ENCODE results near the gene GAB1. TPM values are rescaled to one million over a fixed set of nuclear protein-coding genes. Genes with fewer than 3 reads are reported as not detected.

Gene GAB1
- total RNA-seq (2022), result 5.9 and 7.6 TPM in 2 replicates
- Bru-seq, nascent RNA, result percentile 58 among the genes with signal in this experiment
- percentile 52 among the genes with signal in this experiment for BruChase-seq, experiment 1, labeled RNA remaining after a 6-hour chase
- BruChase-seq, experiment 2, labeled RNA remaining after a 2-hour chase, result percentile 63 among the genes with signal in this experiment
- long read RNA-seq, partial matches to known transcripts, result 1 of 2 reads
- long read RNA-seq, other reads (novel, unspliced or antisense), result 1 of 2 reads

DNA sequence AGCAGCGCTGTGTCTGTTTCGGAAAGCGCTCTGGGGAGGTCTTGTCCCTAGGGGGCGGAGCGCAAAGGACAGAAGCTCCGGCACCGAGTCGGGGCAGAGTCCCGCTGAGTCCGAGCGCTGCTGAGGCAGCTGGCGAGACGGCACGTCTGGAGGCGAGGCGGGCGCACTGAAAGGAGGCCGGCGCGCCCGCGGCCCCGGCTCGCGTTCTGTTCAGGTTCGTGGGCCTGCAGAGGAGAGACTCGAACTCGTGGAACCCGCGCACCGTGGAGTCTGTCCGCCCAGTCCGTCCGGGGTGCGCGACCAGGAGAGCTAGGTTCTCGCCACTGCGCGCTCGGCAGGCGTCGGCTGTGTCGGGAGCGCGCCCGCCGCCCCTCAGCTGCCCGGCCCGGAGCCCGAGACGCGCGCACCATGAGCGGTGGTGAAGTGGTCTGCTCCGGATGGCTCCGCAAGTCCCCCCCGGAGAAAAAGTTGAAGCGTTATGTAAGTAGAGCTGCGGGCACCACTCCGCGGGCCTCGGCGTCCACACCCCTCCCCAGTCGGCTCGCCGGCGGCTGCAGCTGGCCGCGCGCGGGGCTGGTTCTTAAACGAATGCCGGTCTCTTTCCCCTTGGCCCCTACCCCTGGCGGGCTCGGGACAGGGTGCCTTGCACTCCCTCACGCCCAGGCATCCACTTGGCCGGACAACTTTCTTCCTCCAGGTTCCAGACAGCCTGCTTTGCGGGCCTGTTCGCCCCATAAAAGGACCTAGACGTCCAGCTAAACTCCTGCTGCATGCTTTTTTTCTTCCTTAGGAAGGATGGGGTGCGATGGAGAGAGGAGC is at the start of gene GAB1:
TSS of gene GAB1 (plus strand) at position 96 of the 819 bp plus-strand sequence. CDS start at position 409, 313 bp downstream.
- POLR2A ChIA-PET, result interaction anchor here (0.6 to 6.0 kb wide), 32 partner anchors 10 to 178 kb away, joined by 3 to 66 read pairs (median 4); no protein-coding TSS in a partner anchor
- TF ChIP-seq, protein P1, sequence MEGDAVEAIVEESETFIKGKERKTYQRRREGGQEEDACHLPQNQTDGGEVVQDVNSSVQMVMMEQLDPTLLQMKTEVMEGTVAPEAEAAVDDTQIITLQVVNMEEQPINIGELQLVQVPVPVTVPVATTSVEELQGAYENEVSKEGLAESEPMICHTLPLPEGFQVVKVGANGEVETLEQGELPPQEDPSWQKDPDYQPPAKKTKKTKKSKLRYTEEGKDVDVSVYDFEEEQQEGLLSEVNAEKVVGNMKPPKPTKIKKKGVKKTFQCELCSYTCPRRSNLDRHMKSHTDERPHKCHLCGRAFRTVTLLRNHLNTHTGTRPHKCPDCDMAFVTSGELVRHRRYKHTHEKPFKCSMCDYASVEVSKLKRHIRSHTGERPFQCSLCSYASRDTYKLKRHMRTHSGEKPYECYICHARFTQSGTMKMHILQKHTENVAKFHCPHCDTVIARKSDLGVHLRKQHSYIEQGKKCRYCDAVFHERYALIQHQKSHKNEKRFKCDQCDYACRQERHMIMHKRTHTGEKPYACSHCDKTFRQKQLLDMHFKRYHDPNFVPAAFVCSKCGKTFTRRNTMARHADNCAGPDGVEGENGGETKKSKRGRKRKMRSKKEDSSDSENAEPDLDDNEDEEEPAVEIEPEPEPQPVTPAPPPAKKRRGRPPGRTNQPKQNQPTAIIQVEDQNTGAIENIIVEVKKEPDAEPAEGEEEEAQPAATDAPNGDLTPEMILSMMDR (IDR thresholded peaks at IDR 0.05; ENCODE audit: unreplicated experiment), result no peak
- no peaks in the 10 kb centered on the region for H3K9me3 Mint-ChIP-seq (ENCODE audit: unreplicated experiment)
- peaks cover 21% of the 10 kb centered on the region for H3K4me1 Mint-ChIP-seq (ENCODE audit: insufficient read depth, unreplicated experiment)
- intact Hi-C loops (cut with micrococcal nuclease), result loop anchor here (2.0 to 5.0 kb wide), 3 partner anchors 60 to 146 kb away; no protein-coding TSS in a partner anchor
- DNase-seq (ENCODE audit: unreplicated experiment), result peak; percentile 79
- CTCF ChIA-PET, result interaction anchor here (0.7 to 2.2 kb wide), 18 partner anchors 7 to 352 kb away, joined by 3 to 7 read pairs (median 4); no protein-coding TSS in a partner anchor
- H3K4me3 Mint-ChIP-seq (ENCODE audit: unreplicated experiment), result peak within 1 kb of the TSS; percentile 84
- H3K27ac Mint-ChIP-seq (ENCODE audit: low read depth, unreplicated experiment), result peak within 1 kb of the TSS; percentile 66
- H3K27me3 Mint-ChIP-seq (ENCODE audit: insufficient read depth, unreplicated experiment), result no peaks in the 10 kb centered on the region
- H3K36me3 Mint-ChIP-seq (ENCODE audit: insufficient read depth, unreplicated experiment), result peaks cover 6% of the 10 kb centered on the region
- no TSS peak for BruUV-seq (replicated peaks)

DNA sequence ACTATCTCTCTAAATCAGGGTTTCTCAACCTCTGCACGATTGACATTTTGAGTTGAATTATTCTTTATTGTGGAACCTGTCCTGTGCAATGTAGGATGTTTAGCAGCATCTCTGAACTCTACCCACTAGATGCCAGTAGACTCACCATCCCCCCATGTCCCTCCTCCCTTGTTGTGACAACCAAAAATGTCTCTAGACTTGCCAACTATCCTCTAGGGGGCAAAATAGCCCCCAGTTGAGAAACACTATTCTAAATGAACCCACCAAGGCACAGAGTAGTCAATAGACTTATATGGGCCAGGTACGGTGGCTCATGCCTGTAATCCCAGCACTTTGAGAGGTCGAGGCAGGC is 49.1 kb upstream of the GAB1 start:
- H3K27me3 Mint-ChIP-seq (ENCODE audit: insufficient read depth, unreplicated experiment), result no peaks in the 10 kb centered on the region
- POLR2A ChIA-PET, result interaction anchor here (0.9 to 1.6 kb wide), 4 partner anchors 33 to 58 kb away, joined by 3 to 8 read pairs (median 6); partner anchors contain the start of gene GAB1
- H3K4me3 Mint-ChIP-seq (ENCODE audit: unreplicated experiment), result no peak overlapping the region
- no peaks in the 10 kb centered on the region for H3K9me3 Mint-ChIP-seq (ENCODE audit: unreplicated experiment)
- DNase-seq (ENCODE audit: unreplicated experiment), result no peak
- CTCF ChIA-PET, result no interaction called here
- BruUV-seq (replicated peaks), result no TSS peak
- H3K4me1 Mint-ChIP-seq (ENCODE audit: insufficient read depth, unreplicated experiment), result peaks cover 17% of the 10 kb centered on the region
- TF ChIP-seq, protein P1 (IDR thresholded peaks at IDR 0.05; ENCODE audit: unreplicated experiment), result no peak
- H3K27ac Mint-ChIP-seq (ENCODE audit: low read depth, unreplicated experiment), result peak overlapping the region; percentile 81
- intact Hi-C loops (cut with micrococcal nuclease), result no loop called here
- H3K36me3 Mint-ChIP-seq (ENCODE audit: insufficient read depth, unreplicated experiment), result no peaks in the 10 kb centered on the region

DNA sequence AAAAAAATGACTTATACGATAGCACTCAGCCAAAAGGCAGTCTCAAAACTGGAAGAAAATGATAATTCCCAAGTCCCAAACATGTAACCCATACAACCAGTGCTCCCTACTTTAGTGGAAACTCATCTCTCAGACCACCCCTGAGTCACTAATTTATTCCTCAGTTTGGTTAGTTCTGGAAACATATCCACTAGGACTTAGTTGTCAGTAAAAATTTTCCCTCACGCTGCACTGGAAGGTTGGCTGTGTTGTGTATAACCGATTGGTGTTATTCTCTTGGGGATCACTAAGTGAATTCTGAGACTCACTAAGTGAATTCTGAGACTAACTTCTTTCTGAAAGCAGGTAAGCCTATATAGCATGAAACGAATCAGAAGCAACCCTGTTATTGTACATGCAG is 48.5 kb upstream of the GAB1 start:
- peaks cover 17% of the 10 kb centered on the region for H3K4me1 Mint-ChIP-seq (ENCODE audit: insufficient read depth, unreplicated experiment)
- H3K4me3 Mint-ChIP-seq (ENCODE audit: unreplicated experiment), result no peak overlapping the region
- no peak overlapping the region for H3K27ac Mint-ChIP-seq (ENCODE audit: low read depth, unreplicated experiment)
- POLR2A ChIA-PET, result interaction anchor here (1.6 kb wide), 1 partner anchor 35 kb away, joined by 8 read pairs; no protein-coding TSS in a partner anchor
- H3K27me3 Mint-ChIP-seq (ENCODE audit: insufficient read depth, unreplicated experiment), result no peaks in the 10 kb centered on the region
- intact Hi-C loops (cut with micrococcal nuclease), result no loop called here
- no peaks in the 10 kb centered on the region for H3K36me3 Mint-ChIP-seq (ENCODE audit: insufficient read depth, unreplicated experiment)
- CTCF ChIA-PET, result no interaction called here
- TF ChIP-seq, protein P1 (IDR thresholded peaks at IDR 0.05; ENCODE audit: unreplicated experiment), result no peak
- DNase-seq (ENCODE audit: unreplicated experiment), result no peak
- H3K9me3 Mint-ChIP-seq (ENCODE audit: unreplicated experiment), result no peaks in the 10 kb centered on the region
- BruUV-seq (replicated peaks), result no TSS peak

DNA sequence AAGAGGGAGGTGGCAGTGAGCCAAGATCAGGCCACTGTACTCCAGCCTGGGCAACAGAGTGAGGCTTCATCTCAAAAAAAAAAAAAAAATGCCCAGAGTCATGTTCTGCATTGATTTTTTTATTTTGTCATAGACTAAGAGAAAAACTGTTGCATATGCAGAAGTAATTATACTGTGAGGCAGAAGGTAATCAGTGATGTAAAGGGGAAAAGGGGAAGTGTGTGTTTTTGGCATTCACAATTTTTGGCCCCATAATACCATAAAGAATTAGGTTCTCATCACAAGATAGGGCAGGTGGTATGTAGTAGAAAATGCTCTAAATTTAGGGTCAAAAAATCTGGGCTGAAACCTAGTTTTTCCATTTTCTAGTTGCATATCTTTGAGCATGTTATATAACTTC is 47.3 kb upstream of the GAB1 start:
- TF ChIP-seq, protein P1 (IDR thresholded peaks at IDR 0.05; ENCODE audit: unreplicated experiment), result no peak
- Mint-ChIP-seq H3K27me3 (ENCODE audit: insufficient read depth, unreplicated experiment) (no peaks in the 10 kb centered on the region), H3K4me3 (ENCODE audit: unreplicated experiment) (no peak overlapping the region), H3K9me3 (ENCODE audit: unreplicated experiment) (no peaks in the 10 kb centered on the region), H3K36me3 (ENCODE audit: insufficient read depth, unreplicated experiment) (no peaks in the 10 kb centered on the region), H3K27ac (ENCODE audit: low read depth, unreplicated experiment) (no peak overlapping the region), H3K4me1 (ENCODE audit: insufficient read depth, unreplicated experiment) (peaks cover 17% of the 10 kb centered on the region)
- DNase-seq (ENCODE audit: unreplicated experiment), result no peak
- ChIA-PET CTCF (interaction anchor here (0.5 to 1.3 kb wide), 3 partner anchors 11 to 111 kb away, joined by 3 to 5 read pairs (median 4); no protein-coding TSS in a partner anchor), POLR2A (no interaction called here)
- intact Hi-C loops (cut with micrococcal nuclease), result no loop called here
- BruUV-seq (replicated peaks), result no TSS peak

Measured in MCF 10A (cell line).